GM10266 (cell line): ENCODE data around the gene MYOZ3.

Experiments used
- DNase-seq: peaks from one replicate; pipeline ENCODE4 v3.0.0; 2012; ENCODE audit errors: extremely low spot score
- CTCF ChIP-seq: IDR thresholded peaks from 2 replicates; pipeline ENCODE4 v1.5.1; 2012; ENCODE audit warnings: mild to moderate bottlenecking, low read depth; ENCODE audit not compliant: control insufficient read depth, insufficient read depth; ENCODE audit errors: missing control alignments

MYOZ3 gene

GRCh38 chr5:150723845-150724244 is 62.8 kb downstream of the MYOZ3 start:
- no peak for TF ChIP-seq CTCF
- DNase-seq = no peak
